ACC112 (cell line): ENCODE measurements around the gene MRPS9.

Source experiments
- H2AFZ ChIP-seq: fragments of 200-600 bp; sonication (generic); one replicate; pipeline ENCODE4 v1.6.0; 2017; ENCODE audit warnings: antibody characterized with exemption, low read length; ENCODE audit not compliant: unreplicated experiment
- H3K27ac ChIP-seq: fragments of 200-600 bp; sonication (generic); 2 replicates; pipeline ENCODE4 v1.5.1; 2014; ENCODE audit warnings: low read depth, mild to moderate bottlenecking, antibody characterized with exemption, low read length, moderate library complexity
- H3K27me3 ChIP-seq: fragments of 200-600 bp; sonication (generic); 2 replicates; pipeline ENCODE4 v1.6.1; 2014; ENCODE audit warnings: mild to moderate bottlenecking, antibody characterized with exemption, low read length, moderate library complexity, mixed read lengths; ENCODE audit not compliant: insufficient read depth
- H3K36me3 ChIP-seq: fragments of 200-600 bp; sonication (generic); 2 replicates; pipeline ENCODE4 v1.6.1; 2016; ENCODE audit warnings: mild to moderate bottlenecking, antibody characterized with exemption, low read length, moderate library complexity, mixed read lengths; ENCODE audit not compliant: insufficient read depth
- H3K4me1 ChIP-seq: fragments of 200-600 bp; sonication (generic); one replicate; pipeline ENCODE4 v1.6.1; 2016; ENCODE audit warnings: low read length, mixed read lengths; ENCODE audit not compliant: insufficient read depth, unreplicated experiment, control insufficient read depth
- H3K4me3 ChIP-seq: fragments of 200-600 bp; sonication (generic); 2 replicates; pipeline ENCODE4 v1.5.1; 2014; ENCODE audit warnings: mild to moderate bottlenecking, low read depth, low read length
- H3K79me2 ChIP-seq: fragments of 200-600 bp; sonication (generic); one replicate; pipeline ENCODE4 v1.6.0; 2016; ENCODE audit warnings: low read length; ENCODE audit not compliant: control insufficient read depth, unreplicated experiment, insufficient read depth

The MRPS9 gene

DNA sequence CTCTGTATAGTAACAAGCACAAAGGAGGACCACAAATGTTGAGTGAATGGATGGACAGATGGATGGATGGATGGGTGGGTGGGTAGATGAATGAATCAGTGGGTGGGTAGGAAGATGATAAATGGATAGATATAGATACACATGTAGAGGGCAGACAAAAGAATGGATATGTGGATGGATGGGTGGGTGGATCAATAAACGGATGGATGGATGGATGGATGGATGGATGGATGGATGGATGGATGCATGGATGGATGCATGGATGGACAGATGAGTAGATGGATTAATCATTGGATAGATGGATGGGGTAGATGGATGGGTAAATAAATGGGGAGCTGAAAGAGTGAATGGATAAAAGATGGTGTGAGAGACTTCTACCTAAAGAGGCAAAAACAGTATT is 111.4 kb downstream of the MRPS9 start:
- no peaks in the 10 kb centered on the region for H3K36me3 ChIP-seq
- H3K27me3 ChIP-seq: peaks cover 76% of the 10 kb centered on the region
- H3K4me3 ChIP-seq: no peak overlapping the region
- no peaks in the 10 kb centered on the region for H3K79me2 ChIP-seq
- no peak overlapping the region for H3K27ac ChIP-seq
- no peak overlapping the region for H2AFZ ChIP-seq
- no peaks in the 10 kb centered on the region for H3K4me1 ChIP-seq
